Activated T-helper 1 cell treated with Interleukin-2 at 50 U/mL for 16 hours (primary cell): ENCODE measurements around the gene TOMM20L.
"Not testable (repeated sequence)": the region's sequence is repeated elsewhere in the genome, so short reads cannot be mapped to it uniquely, and the experiment has no call there.

Experiments
- DNase-seq: peaks from one replicate; pipeline ENCODE4 v3.0.0-alpha.2; 2020; ENCODE audit warnings: low read depth

Gene TOMM20L

GRCh38 chr14:58395812-58396788 is at the start of gene TOMM20L:
Gene TOMM20L (plus strand): TSS chr14:58395930. CDS start chr14:58395958, 28 bp downstream.
- DNase-seq, result peak; percentile 63

- no peak for DNase-seq
These were observed 42.0 kb upstream of the TOMM20L start for GRCh38 chr14:58353516-58354299.

GRCh38 chr14:58354808-58355207 is 40.9 kb upstream of the TOMM20L start:
- no peak for DNase-seq

GRCh38 chr14:58356268-58356667 is 39.5 kb upstream of the TOMM20L start:
- no peak for DNase-seq

- not testable (repeated sequence) for DNase-seq
These were observed 33.5 kb upstream of the TOMM20L start for GRCh38 chr14:58362272-58362671.

- no peak for DNase-seq
These were observed 32.8 kb upstream of the TOMM20L start for GRCh38 chr14:58362798-58363412.

GRCh38 chr14:58364316-58364715 is 31.4 kb upstream of the TOMM20L start:
- no peak for DNase-seq

- no peak for DNase-seq
These were observed 28.4 kb upstream of the TOMM20L start for GRCh38 chr14:58367296-58367695.

GRCh38 chr14:58368956-58369355 is 26.8 kb upstream of the TOMM20L start:
- no peak for DNase-seq

GRCh38 chr14:58376791-58377190 is 18.9 kb upstream of the TOMM20L start:
- no peak for DNase-seq

- no peak for DNase-seq
These were observed 4.9 kb upstream of the TOMM20L start for GRCh38 chr14:58390830-58391229.

GRCh38 chr14:58395562-58395811 is 243 bp upstream of the TOMM20L start:
- no peak for DNase-seq

- no peak for DNase-seq
These were observed 1.4 kb downstream of the TOMM20L start for GRCh38 chr14:58397156-58397555.

- DNase-seq, result no peak
These were observed 2.8 kb downstream of the TOMM20L start for GRCh38 chr14:58398495-58398894.

GRCh38 chr14:58398895-58399294 is 3.2 kb downstream of the TOMM20L start:
- DNase-seq, result no peak

GRCh38 chr14:58401587-58401986 is 5.9 kb downstream of the TOMM20L start:
- DNase-seq, result no peak

- no peak for DNase-seq
These were observed 13.0 kb downstream of the TOMM20L start for GRCh38 chr14:58408681-58409215.

- DNase-seq, result no peak
These were observed 19.1 kb downstream of the TOMM20L start for GRCh38 chr14:58414845-58415244.

- DNase-seq, result no peak
These were observed 20.2 kb downstream of the TOMM20L start for GRCh38 chr14:58415636-58416547.

GRCh38 chr14:58416934-58417333 is 21.2 kb downstream of the TOMM20L start:
- not testable (repeated sequence) for DNase-seq

GRCh38 chr14:58426670-58427280 is 31.0 kb downstream of the TOMM20L start:
- DNase-seq, result peak; percentile 15
